A673 (cell line): ENCODE results near the gene CALR3.

Experiments
- EZH2 ChIP-seq: fragments of 200-600 bp; sonication (generic); IDR thresholded peaks from 2 replicates; pipeline ENCODE4 v1.6.1; 2017; ENCODE audit warnings: borderline replicate concordance, low read depth, mild to moderate bottlenecking, mixed read lengths, antibody characterized with exemption, low read length; ENCODE audit not compliant: poor library complexity, severe bottlenecking
- TF ChIP-seq, protein P1 (sequence below): fragments of 300-800, 200-600 bp; sonication (generic); conservative IDR thresholded peaks from 2 replicates; pipeline ENCODE4 v1.5.1; 2017; ENCODE audit warnings: low read depth, mild to moderate bottlenecking, antibody characterized with exemption, low read length, moderate library complexity, mixed read lengths

- TF ChIP-seq EZH2 = no peak
- TF ChIP-seq, protein P1, sequence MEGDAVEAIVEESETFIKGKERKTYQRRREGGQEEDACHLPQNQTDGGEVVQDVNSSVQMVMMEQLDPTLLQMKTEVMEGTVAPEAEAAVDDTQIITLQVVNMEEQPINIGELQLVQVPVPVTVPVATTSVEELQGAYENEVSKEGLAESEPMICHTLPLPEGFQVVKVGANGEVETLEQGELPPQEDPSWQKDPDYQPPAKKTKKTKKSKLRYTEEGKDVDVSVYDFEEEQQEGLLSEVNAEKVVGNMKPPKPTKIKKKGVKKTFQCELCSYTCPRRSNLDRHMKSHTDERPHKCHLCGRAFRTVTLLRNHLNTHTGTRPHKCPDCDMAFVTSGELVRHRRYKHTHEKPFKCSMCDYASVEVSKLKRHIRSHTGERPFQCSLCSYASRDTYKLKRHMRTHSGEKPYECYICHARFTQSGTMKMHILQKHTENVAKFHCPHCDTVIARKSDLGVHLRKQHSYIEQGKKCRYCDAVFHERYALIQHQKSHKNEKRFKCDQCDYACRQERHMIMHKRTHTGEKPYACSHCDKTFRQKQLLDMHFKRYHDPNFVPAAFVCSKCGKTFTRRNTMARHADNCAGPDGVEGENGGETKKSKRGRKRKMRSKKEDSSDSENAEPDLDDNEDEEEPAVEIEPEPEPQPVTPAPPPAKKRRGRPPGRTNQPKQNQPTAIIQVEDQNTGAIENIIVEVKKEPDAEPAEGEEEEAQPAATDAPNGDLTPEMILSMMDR = no peak
These were observed 31.5 kb upstream of the CALR3 start for GRCh38 chr19:16527334-16527935.
